CD4-positive, alpha-beta T cell (primary cell): Measurements from ENCODE around the gene DOK1. TPM values are rescaled to one million over a fixed set of nuclear protein-coding genes. Genes with fewer than 3 reads are reported as not detected.

Source experiments
- ATAC-seq: fragments of 200-7000 bp; cut with Tn5 transposase; one replicate; pipeline ENCODE4 v1.10.0; 2022; ENCODE audit warnings: mild to moderate bottlenecking; ENCODE audit not compliant: poor library complexity
- CTCF ChIA-PET: fragments of 350-600 bp; sonication (Branson Sonifier 250); formaldehyde crosslinking; loops from one replicate; lab custom pipeline; 2021; ENCODE audit warnings: antibody characterized with exemption, inconsistent platforms; lab: Charles Lee
- POLR2A ChIA-PET: fragments of 350-600 bp; sonication (Branson Sonifier 250); formaldehyde crosslinking; loops from one replicate; lab custom pipeline; 2021; ENCODE audit warnings: antibody characterized with exemption, inconsistent platforms; lab: Charles Lee
- DNase-seq, 14 experiments: peaks; one replicate each; pipeline ENCODE4 v3.0.0-alpha.2; 2013 to 2020; ENCODE audit warnings: mixed read lengths in 2 of 14
- H3K27ac ChIP-seq, 2 donors: one replicate each; pipeline versions ENCODE4 v1.5.1 to v1.7.0; 2013; ENCODE audit warnings: low read length in 2 of 2, low read depth in 1 of 2, mild to moderate bottlenecking in 1 of 2
- H3K27me3 ChIP-seq, 2 experiments: 1 replicate in 1 of 2; 2 replicates in 1 of 2; pipeline versions ENCODE4 v1.6.1 to v1.7.0; 2013; ENCODE audit warnings: low read length in 2 of 2, control low read depth in 1 of 2, mild to moderate bottlenecking in 1 of 2, moderate library complexity in 1 of 2; ENCODE audit not compliant: insufficient read depth in 2 of 2, control insufficient read depth in 1 of 2
- H3K36me3 ChIP-seq: one replicate; pipeline ENCODE4 v1.6.1; 2013; ENCODE audit warnings: low read length, control low read depth; ENCODE audit not compliant: insufficient read depth
- H3K4me1 ChIP-seq: one replicate; pipeline ENCODE4 v1.6.1; 2013; ENCODE audit warnings: low read length, control low read depth; ENCODE audit not compliant: insufficient read depth
- H3K4me3 ChIP-seq: one replicate; pipeline ENCODE4 v1.5.1; 2013; ENCODE audit warnings: mild to moderate bottlenecking, low read length, moderate library complexity
- H3K9me3 ChIP-seq, 2 experiments: 1 replicate in 1 of 2; 2 replicates in 1 of 2; pipeline versions ENCODE4 v1.6.1 to v1.7.0; 2013; ENCODE audit warnings: low read length in 2 of 2, mild to moderate bottlenecking in 2 of 2, control low read depth in 1 of 2, moderate library complexity in 1 of 2; ENCODE audit not compliant: control insufficient read depth in 1 of 2, insufficient read depth in 1 of 2
- H3K27ac Mint-ChIP-seq: one replicate; pipeline ENCODE4 v1.8.0; 2020; ENCODE audit warnings: mixed read lengths
- H3K27me3 Mint-ChIP-seq: one replicate; pipeline ENCODE4 v1.8.0; 2021; ENCODE audit warnings: mixed read lengths
- H3K36me3 Mint-ChIP-seq: one replicate; pipeline ENCODE4 v1.8.0; 2021; ENCODE audit warnings: low read depth, mixed read lengths
- H3K4me1 Mint-ChIP-seq: one replicate; pipeline ENCODE4 v1.8.0; 2021; ENCODE audit warnings: low read depth, mixed read lengths
- H3K4me3 Mint-ChIP-seq: one replicate; pipeline ENCODE4 v1.8.0; 2020; ENCODE audit warnings: mild to moderate bottlenecking, mixed read lengths
- H3K9me3 Mint-ChIP-seq: one replicate; pipeline ENCODE4 v1.8.0; 2020; ENCODE audit warnings: mixed read lengths
- intact Hi-C, 2 experiments: fragments of 100-400 bp; cut with DNase I in 1 of 2; cut with micrococcal nuclease in 1 of 2; formaldehyde crosslinking; loops; one replicate each; pipeline versions ENCODE4 v1.15.1 to v1.9.0; 2023 to 2025; cut with DNase I, micrococcal nuclease
- total RNA-seq, 174 experiments: library from RNA in 2 of 174; stranded (reverse) in 2 of 174; gene quantifications; one replicate each; pipeline ENCODE4 v1.2.3 and lab custom pipeline; 2021 to 2026
- TF ChIP-seq, protein P1 (sequence below): fragments of 200-600 bp; IDR thresholded peaks from one replicate; pipeline ENCODE4 v1.8.0; 2022; ENCODE audit warnings: antibody characterized with exemption, mild to moderate bottlenecking

Gene DOK1
- total RNA-seq, 2 experiments from 2014 or later = 3.4 to 6.0 TPM

GRCh38 chr2:74536166-74536950 is 18.2 kb upstream of the DOK1 start:
- no peak overlapping the region for H3K4me3 ChIP-seq
- intact Hi-C loops = loop anchor here (10.0 kb wide), 2 partner anchors 142 to 712 kb away; partner anchors contain the start of gene STAMBP (in 1 of the 2)
- peaks cover 14 to 18% of the 10 kb centered on the region in 2 experiments for H3K27me3 ChIP-seq
- Mint-ChIP-seq H3K27ac (no peak overlapping the region), H3K4me1 (peaks cover 10% of the 10 kb centered on the region), H3K9me3 (no peaks in the 10 kb centered on the region), H3K4me3 (no peak overlapping the region), H3K36me3 (peaks cover 6% of the 10 kb centered on the region), H3K27me3 (peaks cover 29% of the 10 kb centered on the region)
- TF ChIP-seq, protein P1, sequence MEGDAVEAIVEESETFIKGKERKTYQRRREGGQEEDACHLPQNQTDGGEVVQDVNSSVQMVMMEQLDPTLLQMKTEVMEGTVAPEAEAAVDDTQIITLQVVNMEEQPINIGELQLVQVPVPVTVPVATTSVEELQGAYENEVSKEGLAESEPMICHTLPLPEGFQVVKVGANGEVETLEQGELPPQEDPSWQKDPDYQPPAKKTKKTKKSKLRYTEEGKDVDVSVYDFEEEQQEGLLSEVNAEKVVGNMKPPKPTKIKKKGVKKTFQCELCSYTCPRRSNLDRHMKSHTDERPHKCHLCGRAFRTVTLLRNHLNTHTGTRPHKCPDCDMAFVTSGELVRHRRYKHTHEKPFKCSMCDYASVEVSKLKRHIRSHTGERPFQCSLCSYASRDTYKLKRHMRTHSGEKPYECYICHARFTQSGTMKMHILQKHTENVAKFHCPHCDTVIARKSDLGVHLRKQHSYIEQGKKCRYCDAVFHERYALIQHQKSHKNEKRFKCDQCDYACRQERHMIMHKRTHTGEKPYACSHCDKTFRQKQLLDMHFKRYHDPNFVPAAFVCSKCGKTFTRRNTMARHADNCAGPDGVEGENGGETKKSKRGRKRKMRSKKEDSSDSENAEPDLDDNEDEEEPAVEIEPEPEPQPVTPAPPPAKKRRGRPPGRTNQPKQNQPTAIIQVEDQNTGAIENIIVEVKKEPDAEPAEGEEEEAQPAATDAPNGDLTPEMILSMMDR = no peak
- ATAC-seq = no peak
- H3K9me3 ChIP-seq = no peaks in the 10 kb centered on the region
- ChIA-PET CTCF (no interaction called here), POLR2A (no interaction called here)
- peaks cover 11% of the 10 kb centered on the region for H3K36me3 ChIP-seq
- H3K27ac ChIP-seq = no peak overlapping the region
- H3K4me1 ChIP-seq = peaks cover 5% of the 10 kb centered on the region
- DNase-seq = no peak

- no peak for DNase-seq
Observed at GRCh38 chr2:74537140-74537539, 17.4 kb upstream of the DOK1 start.

GRCh38 chr2:74538881-74539339 is 15.6 kb upstream of the DOK1 start:
- Mint-ChIP-seq H3K27me3 (peaks cover 45% of the 10 kb centered on the region), H3K4me3 (no peak overlapping the region), H3K4me1 (no peaks in the 10 kb centered on the region), H3K27ac (no peak overlapping the region), H3K36me3 (no peaks in the 10 kb centered on the region), H3K9me3 (no peaks in the 10 kb centered on the region)
- DNase-seq (no peak), ATAC-seq (no peak)
- H3K27me3 ChIP-seq = peaks cover 14 to 22% of the 10 kb centered on the region in 2 experiments
- H3K27ac ChIP-seq = no peak overlapping the region
- no peak overlapping the region for H3K4me3 ChIP-seq
- no peaks in the 10 kb centered on the region for H3K4me1 ChIP-seq
- POLR2A ChIA-PET = no interaction called here
- CTCF ChIA-PET = no interaction called here
- intact Hi-C loops = loop anchor here (10.0 kb wide), 2 partner anchors 144 to 714 kb away; partner anchors contain the start of gene STAMBP (in 1 of the 2)
- TF ChIP-seq, protein P1 = no peak
- no peaks in the 10 kb centered on the region for H3K9me3 ChIP-seq
- H3K36me3 ChIP-seq = no peaks in the 10 kb centered on the region

More at GRCh38 chr2:74537140-74537539, 17.4 kb upstream of the DOK1 start:
- ChIA-PET CTCF (no interaction called here), POLR2A (no interaction called here)
- intact Hi-C loops = loop anchor here (10.0 kb wide), 2 partner anchors 142 to 712 kb away; partner anchors contain the start of gene STAMBP (in 1 of the 2)
- Mint-ChIP-seq H3K27me3 (peaks cover 32% of the 10 kb centered on the region), H3K4me3 (no peak overlapping the region), H3K36me3 (peaks cover 4% of the 10 kb centered on the region), H3K27ac (no peak overlapping the region), H3K9me3 (no peaks in the 10 kb centered on the region), H3K4me1 (peaks cover 4% of the 10 kb centered on the region)
- Histone ChIP-seq H3K36me3 (peaks cover 10% of the 10 kb centered on the region), H3K4me1 (no peaks in the 10 kb centered on the region), H3K9me3 (no peaks in the 10 kb centered on the region), H3K4me3 (no peak overlapping the region), H3K27me3 (peaks cover 14 to 18% of the 10 kb centered on the region in 2 experiments), H3K27ac (no peak overlapping the region)
- ATAC-seq = no peak
- TF ChIP-seq, protein P1 = no peak
